Hematopoietic multipotent progenitor cell treated with erythropoietin and hydrocortisone succinate and interleukin-3 and kit ligand, for 8 days (in vitro differentiated cells): ENCODE results near the gene AP5Z1.
A peak's percentile ranks its signal among the peaks of the same experiment; 100 is the strongest.

Experiments
- DNase-seq: peaks from one replicate; pipeline ENCODE4 v3.0.0-alpha.2; 2015

Gene AP5Z1

GRCh38 chr7:4747013-4747412 lies 28.4 kb upstream of the AP5Z1 start:
- no peak for DNase-seq

GRCh38 chr7:4747746-4748145 lies 27.7 kb upstream of the AP5Z1 start:
- no peak for DNase-seq

- no peak for DNase-seq
Measured at GRCh38 chr7:4748231-4748681, 27.2 kb upstream of the AP5Z1 start.

- no peak for DNase-seq
Measured at GRCh38 chr7:4749363-4749762, 26.1 kb upstream of the AP5Z1 start.

- DNase-seq: no peak
Measured at GRCh38 chr7:4749798-4750197, 25.6 kb upstream of the AP5Z1 start.

- no peak for DNase-seq
Measured at GRCh38 chr7:4751398-4751947, 23.9 kb upstream of the AP5Z1 start.

GRCh38 chr7:4753598-4754432 lies 21.6 kb upstream of the AP5Z1 start:
- DNase-seq: peak; percentile 58

GRCh38 chr7:4754433-4755010 lies 20.9 kb upstream of the AP5Z1 start:
- no peak for DNase-seq

GRCh38 chr7:4755045-4755444 lies 20.4 kb upstream of the AP5Z1 start:
- DNase-seq: no peak

- DNase-seq: no peak
Measured at GRCh38 chr7:4758111-4758510, 17.3 kb upstream of the AP5Z1 start.

- no peak for DNase-seq
Measured at GRCh38 chr7:4758791-4759190, 16.6 kb upstream of the AP5Z1 start.

- no peak for DNase-seq
Measured at GRCh38 chr7:4759211-4759610, 16.2 kb upstream of the AP5Z1 start.

- DNase-seq: no peak
Measured at GRCh38 chr7:4760952-4761351, 14.5 kb upstream of the AP5Z1 start.

- no peak for DNase-seq
Measured at GRCh38 chr7:4762121-4763055, 13.0 kb upstream of the AP5Z1 start.

- no peak for DNase-seq
Measured at GRCh38 chr7:4763091-4763793, 12.2 kb upstream of the AP5Z1 start.

GRCh38 chr7:4763794-4764185 lies 11.6 kb upstream of the AP5Z1 start:
- no peak for DNase-seq

GRCh38 chr7:4764402-4765007 lies 10.9 kb upstream of the AP5Z1 start:
- DNase-seq: no peak

- DNase-seq: no peak
Measured at GRCh38 chr7:4765776-4766490, 9.5 kb upstream of the AP5Z1 start.

GRCh38 chr7:4766666-4767519 lies 8.5 kb upstream of the AP5Z1 start:
- DNase-seq: no peak
